NCI-H69 (cell line): ENCODE results near the gene ENO2.

Source experiments
- DNase-seq: peaks from one replicate; lab custom pipeline; 2025; lab: John Stamatoyannopoulos, UW

Gene ENO2

DNA sequence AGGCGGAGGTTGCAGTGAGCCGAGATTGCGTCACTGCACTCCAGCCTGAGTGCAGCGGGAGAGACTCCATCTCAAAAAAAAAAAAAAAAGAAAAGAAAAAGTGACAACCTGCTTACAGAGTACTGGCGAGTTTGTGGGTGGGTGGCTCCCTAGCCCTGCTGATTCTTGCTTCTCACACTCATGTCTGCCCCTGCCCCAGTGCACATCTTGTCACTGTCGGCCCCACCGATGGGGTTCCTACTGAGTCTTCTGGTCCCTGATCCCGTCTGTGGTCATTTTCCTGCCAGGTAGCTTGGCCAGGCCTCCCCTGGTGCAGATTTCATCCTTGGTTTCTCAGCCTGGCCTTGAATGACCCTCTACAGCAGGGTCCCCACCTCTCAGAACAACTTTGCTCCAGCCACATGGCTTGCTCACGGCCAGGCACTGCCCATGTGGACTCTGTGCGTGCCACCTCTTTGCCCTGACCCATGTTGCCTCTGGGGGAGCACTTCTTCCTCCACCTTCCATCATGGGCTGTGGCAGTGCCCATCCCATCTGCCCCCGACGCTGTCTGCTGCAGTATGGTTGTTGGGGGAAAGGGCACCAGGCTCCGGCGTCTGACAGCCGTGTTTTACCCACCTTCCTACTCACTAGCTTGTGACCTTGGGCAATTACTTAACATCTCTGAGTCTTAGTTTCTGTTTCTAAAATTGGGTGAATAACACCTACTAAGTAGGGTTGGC is 34.7 kb downstream of the ENO2 start:
- no peak for DNase-seq

DNA sequence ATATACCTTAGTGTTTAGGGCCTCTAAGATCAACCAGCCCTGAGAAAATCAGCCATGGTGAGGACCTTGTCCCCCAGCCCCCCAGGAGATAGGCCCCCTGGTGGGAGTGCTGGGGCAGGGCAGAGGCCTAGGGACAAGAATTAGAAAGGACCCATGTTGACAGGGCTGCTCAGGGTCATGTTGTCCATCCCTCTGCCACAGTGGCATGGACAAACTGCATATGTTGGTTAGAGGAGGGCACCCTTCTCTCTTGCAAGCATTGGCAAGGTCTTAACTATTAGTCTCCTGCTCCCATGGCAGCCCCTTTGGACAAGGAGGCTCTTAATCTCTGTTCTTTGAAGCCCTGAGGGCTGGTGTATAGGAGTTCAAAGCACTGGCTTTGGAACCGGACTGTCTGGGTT is 36.0 kb downstream of the ENO2 start:
- no peak for DNase-seq

DNA sequence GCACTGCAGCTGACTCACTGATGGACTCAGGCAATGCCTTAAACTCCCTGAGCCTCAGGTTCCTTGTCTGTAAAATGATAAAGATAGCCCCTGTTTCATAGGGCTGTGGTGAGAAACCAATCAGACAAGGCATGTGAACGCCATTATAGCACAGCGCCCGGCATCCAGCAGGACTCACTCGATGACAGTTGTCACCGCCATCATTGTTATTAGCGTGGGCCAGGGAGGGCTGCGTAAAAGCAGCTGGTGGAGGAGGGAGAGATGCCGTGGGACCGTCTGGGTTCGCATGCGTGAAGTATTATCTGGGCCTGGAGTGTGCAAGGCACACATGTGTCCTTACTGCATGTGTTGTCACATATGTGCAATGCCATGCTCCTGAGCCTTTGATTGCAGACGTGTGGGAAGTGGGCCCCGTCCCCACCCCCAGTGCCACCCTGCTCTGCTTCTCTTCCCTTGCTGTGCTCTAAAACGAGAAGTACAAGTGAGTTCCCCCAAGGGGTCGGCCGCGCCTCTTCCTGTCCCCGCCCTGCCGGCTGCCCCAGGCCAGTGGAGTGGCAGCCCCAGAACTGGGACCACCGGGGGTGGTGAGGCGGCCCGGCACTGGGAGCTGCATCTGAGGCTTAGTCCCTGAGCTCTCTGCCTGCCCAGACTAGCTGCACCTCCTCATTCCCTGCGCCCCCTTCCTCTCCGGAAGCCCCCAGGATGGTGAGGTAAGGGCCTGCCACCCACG is 36.6 kb downstream of the ENO2 start, which contains the start of gene PTPN6:
TSS of gene PTPN6 (plus strand) at position 546 of the 730 bp plus-strand sequence. CDS start at position 703, 157 bp downstream.
- DNase-seq = no peak

DNA sequence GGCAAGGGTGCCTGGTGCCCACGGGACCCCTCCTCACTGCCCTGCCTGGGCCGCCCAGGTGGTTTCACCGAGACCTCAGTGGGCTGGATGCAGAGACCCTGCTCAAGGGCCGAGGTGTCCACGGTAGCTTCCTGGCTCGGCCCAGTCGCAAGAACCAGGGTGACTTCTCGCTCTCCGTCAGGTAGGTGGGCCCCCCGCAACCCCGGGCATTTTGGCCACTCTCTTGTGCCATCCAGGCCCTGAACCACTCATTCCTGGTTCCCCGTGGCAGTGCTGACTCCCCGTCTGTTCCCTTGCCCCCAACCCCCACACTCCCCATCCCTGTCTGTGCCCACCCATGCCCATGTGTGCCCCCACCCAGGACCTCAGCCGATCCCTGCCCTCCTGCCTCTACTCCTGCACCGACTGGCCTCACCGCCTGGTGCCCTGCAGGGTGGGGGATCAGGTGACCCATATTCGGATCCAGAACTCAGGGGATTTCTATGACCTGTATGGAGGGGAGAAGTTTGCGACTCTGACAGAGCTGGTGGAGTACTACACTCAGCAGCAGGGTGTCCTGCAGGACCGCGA is 37.3 kb downstream of the ENO2 start:
- DNase-seq = no peak

DNA sequence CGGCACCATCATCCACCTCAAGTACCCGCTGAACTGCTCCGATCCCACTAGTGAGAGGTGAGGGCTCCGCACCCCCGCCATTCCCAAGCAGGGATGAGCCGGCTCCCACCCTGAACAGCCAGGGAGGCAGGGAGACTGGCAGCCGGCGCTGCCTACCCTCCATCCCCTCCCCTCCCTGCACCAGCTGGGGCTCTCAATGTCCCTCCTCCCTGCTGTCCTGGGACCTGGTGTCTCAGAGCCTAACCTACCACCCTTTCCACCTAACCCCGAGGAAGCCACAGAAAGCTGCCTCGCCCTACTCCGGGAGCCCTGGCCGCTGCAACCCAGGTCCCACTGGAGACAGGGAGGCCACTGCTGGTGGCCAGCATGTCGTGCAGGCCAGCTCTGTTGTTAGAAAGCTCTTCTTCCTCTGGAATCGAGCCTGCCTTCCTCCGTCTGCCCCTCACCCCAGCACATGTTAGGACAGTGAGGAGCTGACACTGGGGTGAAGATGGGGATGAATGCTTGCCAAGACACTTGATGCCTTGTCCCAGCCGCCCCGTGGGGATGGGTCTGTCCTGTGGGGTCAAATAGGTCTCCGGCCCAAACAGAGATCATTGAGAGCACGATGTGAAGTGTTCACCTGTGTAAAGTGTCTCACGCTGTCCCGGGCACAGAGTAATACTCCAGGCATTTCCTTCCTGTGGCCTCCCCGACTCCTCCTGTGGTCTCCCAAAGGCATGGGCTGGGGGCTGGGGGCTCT is 37.9 kb downstream of the ENO2 start:
- DNase-seq = no peak

DNA sequence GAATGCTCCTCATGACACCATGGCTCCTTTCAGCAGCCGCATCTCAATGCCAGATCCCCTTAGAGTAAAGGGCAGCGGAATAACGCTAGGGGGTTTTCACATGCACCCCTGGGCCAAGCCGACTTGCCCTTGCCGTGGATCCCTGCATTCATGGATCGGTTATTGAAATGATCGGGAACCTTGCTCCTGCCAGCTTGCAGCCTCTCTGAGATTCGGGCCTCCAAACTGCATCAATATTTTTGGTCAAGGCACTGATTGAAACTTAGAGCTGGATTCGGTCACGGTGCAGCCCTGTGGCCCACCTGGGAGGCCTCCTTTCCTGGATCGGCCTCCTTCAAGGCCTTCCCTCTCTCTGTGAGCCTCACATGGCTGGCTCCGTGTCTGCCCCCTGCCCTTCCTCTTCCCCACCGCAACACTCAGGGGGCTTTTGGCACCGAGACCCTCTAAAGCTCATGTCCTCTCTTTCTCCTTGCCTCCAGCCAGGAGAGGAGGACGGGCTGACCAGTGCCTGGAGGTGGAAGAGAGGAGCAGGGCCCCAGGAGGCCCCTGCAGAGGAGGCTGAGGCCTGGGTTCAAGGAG is 38.6 kb downstream of the ENO2 start:
- no peak for DNase-seq

DNA sequence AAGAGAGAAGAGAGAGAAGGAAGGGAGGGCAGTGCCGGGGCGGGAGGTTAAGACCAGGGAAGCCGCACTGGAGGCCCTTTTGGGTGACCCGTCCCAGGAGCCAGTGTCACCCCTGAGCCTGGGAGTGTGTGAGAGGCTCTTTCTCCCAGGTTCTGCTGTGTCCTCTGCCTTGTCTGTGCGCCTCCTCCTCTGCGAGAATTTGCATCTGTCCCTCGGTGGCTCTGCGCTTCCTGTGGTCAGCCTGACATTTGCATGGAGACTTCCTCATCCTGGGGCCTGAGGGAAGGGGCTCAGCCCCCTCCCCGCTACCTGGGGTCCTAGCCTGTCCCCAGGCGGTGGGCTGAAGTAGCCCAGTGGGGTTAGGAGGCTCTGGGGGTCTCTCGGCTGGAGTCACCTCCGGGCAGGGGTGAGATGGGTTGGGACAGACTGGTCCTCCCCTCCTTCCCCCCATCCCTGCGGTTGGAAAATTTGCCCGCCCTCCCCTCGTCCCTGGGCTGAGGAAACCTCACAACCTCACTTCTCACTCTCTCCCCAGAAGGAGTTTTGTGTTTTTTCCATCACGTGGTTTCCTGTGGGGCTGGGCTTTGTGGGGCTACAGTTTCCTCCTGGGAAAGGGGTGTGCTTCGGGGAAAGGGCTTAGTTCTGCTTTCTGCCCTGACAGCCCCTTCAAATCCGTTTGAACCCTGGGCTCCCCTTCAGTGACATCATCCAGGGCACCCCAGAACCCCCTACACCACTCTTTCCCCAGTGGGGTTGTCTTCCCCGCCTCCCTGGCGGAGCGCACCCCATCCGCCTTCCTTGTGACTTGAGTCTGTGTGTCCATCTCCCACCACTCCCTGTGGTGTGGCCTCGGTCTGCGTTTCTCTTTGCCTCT is 39.3 kb downstream of the ENO2 start:
- DNase-seq = no peak

DNA sequence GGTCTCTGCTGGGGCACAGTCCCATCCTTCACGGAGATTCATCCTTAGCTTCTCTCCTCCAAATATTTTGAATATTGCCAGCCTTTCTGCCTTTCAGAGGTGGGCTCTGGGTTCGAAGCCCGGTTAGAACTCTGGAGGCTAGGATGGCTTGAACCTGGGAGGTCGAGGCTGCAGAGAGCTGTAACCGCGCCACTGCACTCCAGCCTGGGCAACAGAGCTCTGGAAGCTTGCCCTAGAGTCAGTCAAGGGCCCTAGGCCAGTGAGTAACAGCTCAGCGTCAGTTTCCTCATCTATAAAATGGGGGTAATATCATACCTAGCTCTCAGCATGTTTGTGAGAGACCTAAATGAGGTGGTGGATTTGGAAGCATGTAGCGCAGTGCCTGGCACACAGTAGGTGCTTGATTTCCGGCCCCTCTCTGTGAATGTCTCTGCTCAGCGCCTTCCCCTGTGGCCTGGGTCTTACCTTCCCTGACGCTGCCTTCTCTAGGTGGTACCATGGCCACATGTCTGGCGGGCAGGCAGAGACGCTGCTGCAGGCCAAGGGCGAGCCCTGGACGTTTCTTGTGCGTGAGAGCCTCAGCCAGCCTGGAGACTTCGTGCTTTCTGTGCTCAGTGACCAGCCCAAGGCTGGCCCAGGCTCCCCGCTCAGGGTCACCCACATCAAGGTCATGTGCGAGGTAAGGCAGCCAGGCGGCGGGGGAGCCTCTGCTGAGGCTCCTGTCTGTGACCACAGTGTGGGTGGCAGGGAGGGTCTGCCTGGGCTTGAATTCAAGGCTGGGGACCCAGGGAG is 40.1 kb downstream of the ENO2 start:
- DNase-seq = no peak

DNA sequence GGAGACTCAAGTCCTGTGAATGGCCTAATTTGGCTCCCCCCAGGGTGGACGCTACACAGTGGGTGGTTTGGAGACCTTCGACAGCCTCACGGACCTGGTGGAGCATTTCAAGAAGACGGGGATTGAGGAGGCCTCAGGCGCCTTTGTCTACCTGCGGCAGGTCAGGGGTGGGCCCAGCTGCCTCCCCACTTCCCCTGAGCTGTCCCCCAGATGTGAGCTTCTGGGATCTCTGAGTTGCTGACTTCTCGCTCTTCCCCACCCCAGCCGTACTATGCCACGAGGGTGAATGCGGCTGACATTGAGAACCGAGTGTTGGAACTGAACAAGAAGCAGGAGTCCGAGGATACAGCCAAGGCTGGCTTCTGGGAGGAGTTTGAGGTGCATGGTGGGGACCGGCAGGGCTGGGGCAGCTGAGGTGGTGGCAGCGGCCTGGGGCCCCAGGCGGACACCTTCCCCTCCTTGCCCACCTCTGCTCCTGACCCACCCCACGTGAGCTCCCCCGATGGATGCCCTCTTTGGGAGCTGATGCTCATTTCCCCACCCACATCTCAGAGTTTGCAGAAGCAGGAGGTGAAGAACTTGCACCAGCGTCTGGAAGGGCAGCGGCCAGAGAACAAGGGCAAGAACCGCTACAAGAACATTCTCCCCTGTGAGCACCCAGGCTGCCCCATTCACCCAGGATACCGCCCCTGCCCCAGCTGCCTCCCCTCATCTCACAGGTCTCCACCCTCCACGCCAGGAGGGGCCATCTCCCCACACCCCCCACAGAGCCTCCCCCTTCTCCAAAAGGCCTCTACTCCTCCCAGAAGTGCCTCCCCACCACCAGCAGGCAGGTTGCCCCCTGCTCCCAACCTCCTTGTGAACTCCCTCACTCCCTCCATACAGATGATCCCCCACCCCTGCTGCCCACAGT is 41.0 kb downstream of the ENO2 start:
- no peak for DNase-seq

DNA sequence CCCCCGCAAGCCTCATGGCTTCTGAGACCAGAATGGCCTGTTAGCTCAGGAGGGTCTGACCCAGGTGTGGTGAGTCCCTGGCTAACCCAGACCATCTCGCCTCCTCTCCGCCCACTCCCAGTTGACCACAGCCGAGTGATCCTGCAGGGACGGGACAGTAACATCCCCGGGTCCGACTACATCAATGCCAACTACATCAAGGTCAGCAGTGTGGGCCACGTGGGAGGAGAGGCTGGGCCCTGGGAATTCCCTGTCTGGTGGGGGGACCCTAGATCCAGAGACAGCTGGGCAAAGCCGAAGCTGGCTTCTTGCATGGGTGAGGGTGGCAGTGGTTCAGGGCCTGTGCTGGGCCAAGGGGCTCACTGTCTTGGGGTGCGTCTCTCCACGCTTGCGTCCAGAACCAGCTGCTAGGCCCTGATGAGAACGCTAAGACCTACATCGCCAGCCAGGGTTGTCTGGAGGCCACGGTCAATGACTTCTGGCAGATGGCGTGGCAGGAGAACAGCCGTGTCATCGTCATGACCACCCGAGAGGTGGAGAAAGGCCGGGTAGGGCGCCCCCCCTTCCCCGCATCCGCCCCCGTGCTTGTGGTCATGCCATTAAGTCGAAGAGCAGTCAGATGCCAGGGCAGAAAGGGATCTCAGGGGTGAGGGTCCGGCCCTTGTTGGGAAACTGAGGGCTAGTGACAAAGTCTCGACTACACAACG is 41.8 kb downstream of the ENO2 start:
- no peak for DNase-seq

DNA sequence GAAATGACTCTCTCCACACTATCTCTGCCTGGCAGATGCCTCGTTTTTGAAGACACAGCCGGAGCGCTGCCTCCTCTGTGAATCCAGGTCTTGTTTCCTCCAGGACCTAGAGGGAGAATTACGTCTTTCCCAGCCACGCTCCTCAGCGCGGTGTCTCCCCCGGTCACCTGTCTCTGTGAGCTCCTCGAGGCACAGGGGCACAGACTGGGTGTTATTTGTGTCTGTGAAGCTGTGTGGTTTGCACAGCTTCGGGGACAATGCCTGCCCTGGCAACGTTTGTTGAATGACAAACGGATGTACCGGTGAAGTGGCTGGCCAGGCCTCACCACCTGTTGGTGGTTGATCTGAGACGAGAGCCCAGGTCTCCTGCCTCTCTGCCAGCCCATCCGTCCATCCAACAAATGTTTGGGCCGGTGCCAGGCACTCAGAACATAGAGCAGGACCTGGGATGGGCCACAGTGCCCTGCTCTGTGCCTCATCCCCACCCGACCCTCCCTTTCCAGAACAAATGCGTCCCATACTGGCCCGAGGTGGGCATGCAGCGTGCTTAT is 42.8 kb downstream of the ENO2 start:
- DNase-seq = no peak

DNA sequence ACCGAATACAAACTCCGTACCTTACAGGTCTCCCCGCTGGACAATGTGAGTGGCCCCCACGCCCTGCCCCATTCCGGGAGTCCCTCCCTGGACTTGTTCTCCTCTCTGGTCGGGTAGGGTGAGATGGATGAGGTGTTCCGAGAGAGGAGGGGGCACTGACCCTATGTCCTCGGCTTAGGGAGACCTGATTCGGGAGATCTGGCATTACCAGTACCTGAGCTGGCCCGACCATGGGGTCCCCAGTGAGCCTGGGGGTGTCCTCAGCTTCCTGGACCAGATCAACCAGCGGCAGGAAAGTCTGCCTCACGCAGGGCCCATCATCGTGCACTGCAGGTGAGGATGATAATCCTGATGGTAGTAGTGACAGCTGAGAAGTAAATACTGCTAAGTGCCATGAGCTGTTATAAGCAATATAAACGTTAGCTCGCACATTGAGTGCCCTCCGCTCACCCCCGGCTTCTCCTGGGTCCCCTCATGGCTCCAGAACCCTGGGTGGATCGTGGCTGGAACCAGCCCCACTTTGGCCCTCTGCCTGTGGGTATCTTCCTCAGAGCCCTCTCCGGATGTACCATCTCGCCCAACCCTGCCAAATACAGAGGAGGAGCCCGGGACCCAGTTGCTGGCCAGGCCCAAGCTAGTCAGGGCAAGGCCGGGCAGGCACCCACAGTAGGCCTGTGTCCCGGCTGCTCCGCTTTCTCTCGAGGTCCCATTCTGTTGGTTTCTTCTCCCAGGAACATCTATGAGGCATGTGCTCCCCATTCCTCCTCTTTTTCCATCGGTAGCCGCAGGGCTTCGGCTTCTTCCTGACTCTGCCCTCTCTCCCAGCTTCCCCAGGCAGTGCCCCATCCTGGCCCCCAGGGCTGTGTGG is 43.6 kb downstream of the ENO2 start:
- no peak for DNase-seq

DNA sequence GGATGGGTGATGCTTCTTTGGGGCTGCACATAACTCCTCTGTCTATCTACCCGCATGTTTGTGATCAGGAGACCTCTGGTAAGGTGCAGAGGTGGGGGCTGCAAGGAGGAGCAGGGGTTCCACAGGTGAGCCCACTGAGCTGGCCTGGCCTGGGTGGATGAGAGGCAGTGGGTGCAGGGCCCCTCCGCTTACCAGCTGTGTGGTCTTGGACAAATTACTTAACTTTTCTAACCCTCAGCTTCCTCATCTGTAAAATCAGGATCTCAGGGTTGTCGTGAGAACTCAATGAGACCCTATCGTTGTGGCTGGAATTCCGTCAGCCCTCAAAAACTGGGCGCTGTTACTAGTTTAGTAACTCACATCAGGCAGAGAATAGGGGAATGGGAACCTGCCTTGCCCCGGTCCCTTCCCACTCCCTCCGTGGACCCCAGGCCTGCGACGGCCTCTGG is 44.3 kb downstream of the ENO2 start:
- no peak for DNase-seq

DNA sequence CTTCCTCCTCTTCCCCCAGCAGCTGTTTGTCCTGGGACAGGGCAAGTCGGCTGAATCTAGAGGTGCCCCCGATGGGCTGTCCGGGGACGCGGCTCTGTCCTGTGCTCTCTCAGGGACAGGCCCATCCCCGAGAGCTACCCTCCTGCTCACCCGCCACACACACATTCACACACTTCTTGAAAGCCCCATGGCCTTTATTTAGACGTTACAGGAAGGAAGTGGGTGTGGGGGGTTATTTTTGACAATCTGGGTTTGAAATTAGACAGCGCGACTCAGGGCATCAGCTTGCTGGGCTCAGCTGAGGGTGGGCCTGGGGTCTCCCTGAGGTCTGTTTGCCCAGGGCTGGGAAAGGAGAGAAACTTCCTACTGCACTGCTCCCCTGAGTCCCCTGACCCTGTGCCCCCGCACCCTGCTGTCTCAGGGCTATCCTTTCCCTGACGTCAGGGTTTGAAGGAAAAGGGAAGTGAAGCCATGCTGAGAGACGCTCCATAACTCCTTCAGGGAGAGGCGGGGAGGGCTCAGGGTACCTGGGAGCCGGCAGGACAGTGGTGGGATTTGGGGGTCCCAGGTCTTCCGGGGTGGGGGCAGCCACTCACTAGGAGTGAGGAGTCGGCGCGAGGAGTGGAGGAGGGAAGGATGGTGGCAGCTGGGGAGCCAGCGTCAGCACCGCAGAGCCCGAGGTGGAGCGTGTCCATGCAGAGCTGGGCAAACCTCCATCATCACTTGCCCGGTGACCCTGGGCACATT is 44.9 kb downstream of the ENO2 start:
- DNase-seq = no peak

DNA sequence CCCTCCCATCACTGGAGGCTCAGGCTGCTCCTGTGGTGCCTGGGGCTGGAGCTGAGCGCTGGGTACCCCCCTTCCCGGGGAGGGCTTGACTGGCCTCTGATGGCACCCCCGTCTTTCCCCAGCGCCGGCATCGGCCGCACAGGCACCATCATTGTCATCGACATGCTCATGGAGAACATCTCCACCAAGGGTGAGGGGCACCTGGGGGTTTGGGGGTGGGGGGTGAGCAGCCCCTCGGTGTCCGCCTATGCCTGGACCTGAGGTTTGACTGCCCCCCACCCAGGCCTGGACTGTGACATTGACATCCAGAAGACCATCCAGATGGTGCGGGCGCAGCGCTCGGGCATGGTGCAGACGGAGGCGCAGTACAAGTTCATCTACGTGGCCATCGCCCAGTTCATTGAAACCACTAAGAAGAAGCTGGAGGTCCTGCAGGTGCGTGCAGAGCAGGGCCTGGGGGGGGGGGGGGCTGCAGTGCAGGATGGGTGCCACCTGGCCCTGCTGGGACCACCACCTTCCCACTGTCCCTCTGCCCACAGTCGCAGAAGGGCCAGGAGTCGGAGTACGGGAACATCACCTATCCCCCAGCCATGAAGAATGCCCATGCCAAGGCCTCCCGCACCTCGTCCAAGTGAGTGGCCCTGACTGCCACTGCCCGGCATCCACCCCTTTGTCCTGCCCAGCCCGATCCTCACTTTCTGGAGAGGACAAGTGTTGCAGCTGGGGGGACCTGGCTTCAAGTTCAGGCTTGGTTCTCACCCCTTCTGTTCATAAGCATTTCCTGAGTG is 45.6 kb downstream of the ENO2 start:
- DNase-seq = no peak
